Measurements from ENCODE around the gene AGPAT2.

GRCh38 chr9:136698635-136699246 is 11.5 kb upstream of the AGPAT2 start:
- TF ChIP-seq CTCF (IDR thresholded peaks at IDR 0.05; ENCODE audit: low read depth, low read length, poor library complexity, severe bottlenecking) (no peak), EZH2phosphoT487 (IDR thresholded peaks at IDR 0.05; ENCODE audit: borderline replicate concordance, low read length) (no peak)
